Body of pancreas (tissue), 4 donors: ENCODE results near the gene PAFAH2. TPM values are rescaled to one million over a fixed set of nuclear protein-coding genes. Genes with fewer than 3 reads are reported as not detected.

Experiments
- ATAC-seq: fragments of 150-250 bp; one replicate; pipeline ENCODE4 v1.9.1; 2016
- DNase-seq, 4 donors: peaks; one replicate each; pipeline ENCODE4 v3.0.0-alpha.2; 2019
- H3K27ac ChIP-seq, 4 donors: fragments of 200-600 bp; sonication (generic); 1 replicate in 3 of 4; 2 replicates in 1 of 4; pipeline versions ENCODE4 v1.5.1 to v1.6.1; 2016 to 2019; ENCODE audit warnings: mild to moderate bottlenecking in 1 of 4, mixed read lengths in 1 of 4, moderate library complexity in 1 of 4
- H3K27me3 ChIP-seq, 2 donors: fragments of 200-600 bp; sonication (generic); one replicate each; pipeline ENCODE4 v1.6.0; 2016; ENCODE audit warnings: mild to moderate bottlenecking in 1 of 2
- H3K36me3 ChIP-seq, 2 donors: fragments of 200-600 bp; sonication (generic); replicated peaks in 1 of 2; 2 replicates each; pipeline ENCODE4 v1.5.1; 2016; ENCODE audit warnings: low read depth in 2 of 2; ENCODE audit not compliant: insufficient read depth in 1 of 2
- H3K4me1 ChIP-seq: fragments of 200-600 bp; sonication (generic); one replicate; pipeline ENCODE4 v1.6.0; 2016
- H3K4me3 ChIP-seq, 2 donors: fragments of 200-600 bp; sonication (generic); 1 replicate in 1 of 2; 2 replicates in 1 of 2; pipeline ENCODE4 v1.5.1; 2016 to 2019
- H3K9me3 ChIP-seq, 3 donors: fragments of 200-600 bp; sonication (generic); 1 replicate in 2 of 3; 2 replicates in 1 of 3; pipeline ENCODE4 v1.5.1; 2016
- CTCF ChIP-seq, 7 experiments: fragments of 450-650 bp in 4 of 7; fragments of 200-600 bp in 3 of 7; sonication (generic) in 3 of 7; IDR thresholded peaks; one replicate each; pipeline ENCODE4 v1.5.1; 2016 to 2019; ENCODE audit warnings: antibody characterized with exemption in 7 of 7
- POLR2A ChIP-seq, 3 donors: fragments of 450-650 bp; IDR thresholded peaks; one replicate each; pipeline ENCODE4 v1.6.1; 2016; ENCODE audit warnings: antibody characterized with exemption in 3 of 3, mild to moderate bottlenecking in 2 of 3
- WGBS, 2 donors: methylation state at CpG; one replicate each; pipeline ENCODE4 v1.1.5; 2017; 5-methylcytosine and 5-hydroxymethylcytosine counted together
- intact Hi-C: fragments of 100-400 bp; cut with DNase I; formaldehyde crosslinking; loops from one replicate; pipeline ENCODE4 v1.15.1; 2023
- total RNA-seq, 2 donors: library from RNA; depleted of rRNA; stranded (reverse); fragments of >200 nt; gene quantifications; one replicate each; pipeline ENCODE4 v1.1.0, GENCODE V29; 2016

PAFAH2 gene
- total RNA-seq, 2 donors from 2014 or later: 14.8 to 46.4 TPM

GRCh38 chr1:25973610-25974321, 24.1 kb downstream of the PAFAH2 start:
- intact Hi-C loops: no loop called here
- peaks cover 0 to 6% of the 10 kb centered on the region in 2 donors for H3K36me3 ChIP-seq
- WGBS, 2 donors: 88% methylated on average over 6 of the region's 6 CpGs
- H3K4me1 ChIP-seq: no peaks in the 10 kb centered on the region
- TF ChIP-seq CTCF (IDR thresholded peaks at IDR 0.05) (no peak), POLR2A (IDR thresholded peaks at IDR 0.05) (no peak)
- ATAC-seq (no peak), DNase-seq (no peak)
- H3K4me3 ChIP-seq: no peak overlapping the region
- no peaks in the 10 kb centered on the region for H3K9me3 ChIP-seq
- H3K27me3 ChIP-seq: no peaks in the 10 kb centered on the region
- no peak overlapping the region for H3K27ac ChIP-seq

GRCh38 chr1:25971811-25972180, 26.1 kb downstream of the PAFAH2 start:
- peaks cover 0 to 6% of the 10 kb centered on the region in 2 donors for H3K36me3 ChIP-seq
- DNase-seq (no peak), ATAC-seq (no peak)
- no peaks in the 10 kb centered on the region for H3K27me3 ChIP-seq
- intact Hi-C loops: no loop called here
- TF ChIP-seq CTCF (IDR thresholded peaks at IDR 0.05) (no peak), POLR2A (IDR thresholded peaks at IDR 0.05) (no peak)
- H3K4me1 ChIP-seq: no peaks in the 10 kb centered on the region
- WGBS, 2 donors: 77 to 90% methylated on average over 1 of the region's 1 CpG
- no peak overlapping the region for H3K4me3 ChIP-seq
- H3K27ac ChIP-seq: no peak overlapping the region
- no peaks in the 10 kb centered on the region for H3K9me3 ChIP-seq

DNA sequence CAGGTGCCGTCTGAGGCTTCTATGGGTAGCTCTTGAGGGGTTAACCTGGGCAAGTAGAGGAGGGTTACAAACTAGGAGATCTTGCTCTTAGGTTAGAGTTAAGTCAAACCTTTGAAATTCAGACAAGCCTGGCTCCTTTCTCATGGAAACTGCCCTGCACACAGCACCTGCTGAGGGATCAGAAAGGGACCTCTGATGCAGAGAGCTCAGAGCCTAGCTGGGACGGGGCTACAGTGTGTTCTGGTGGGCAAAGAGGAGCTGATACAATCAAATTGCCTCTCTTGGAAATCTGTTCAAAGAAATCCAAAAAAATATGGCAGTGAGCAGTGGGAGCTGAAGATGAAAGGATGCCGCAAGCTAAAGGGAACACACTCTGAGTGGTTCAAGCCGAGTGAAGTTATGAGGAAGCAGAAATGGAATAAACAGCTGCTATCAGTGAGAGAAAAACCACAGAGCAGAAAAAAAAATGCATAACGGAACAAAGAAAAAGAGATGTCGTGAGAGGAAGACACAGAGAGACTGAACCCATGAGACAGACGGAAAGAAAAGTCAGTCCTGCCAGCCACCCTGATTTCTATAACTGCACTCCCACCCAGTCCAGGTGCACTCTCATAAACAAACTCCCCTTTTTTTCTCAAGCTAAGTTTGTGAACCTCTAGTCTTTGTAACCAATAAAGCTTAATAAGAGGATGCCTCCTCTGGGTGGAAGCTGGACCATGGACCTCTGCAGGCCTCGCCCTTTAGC, 26.6 kb downstream of the PAFAH2 start:
- ATAC-seq: no peak
- peaks cover 0 to 6% of the 10 kb centered on the region in 2 donors for H3K36me3 ChIP-seq
- TF ChIP-seq POLR2A (IDR thresholded peaks at IDR 0.05) (no peak), CTCF (IDR thresholded peaks at IDR 0.05) (no peak)
- DNase-seq: no peak
- no peaks in the 10 kb centered on the region for H3K9me3 ChIP-seq
- intact Hi-C loops: no loop called here
- no peaks in the 10 kb centered on the region for H3K4me1 ChIP-seq
- 72 to 85% methylated on average over 8 of the region's 8 CpGs for WGBS, 2 donors
- no peaks in the 10 kb centered on the region for H3K27me3 ChIP-seq
- H3K4me3 ChIP-seq: no peak overlapping the region
- H3K27ac ChIP-seq: no peak overlapping the region

GRCh38 chr1:25967308-25967707, 30.6 kb downstream of the PAFAH2 start:
- intact Hi-C loops: no loop called here
- H3K27me3 ChIP-seq: no peaks in the 10 kb centered on the region
- H3K9me3 ChIP-seq: no peaks in the 10 kb centered on the region
- H3K4me3 ChIP-seq: no peak overlapping the region
- no peaks in the 10 kb centered on the region for H3K4me1 ChIP-seq
- no peak overlapping the region for H3K27ac ChIP-seq
- DNase-seq: no peak
- no peak for ATAC-seq
- peaks cover 0 to 2% of the 10 kb centered on the region in 2 donors for H3K36me3 ChIP-seq
- TF ChIP-seq CTCF (IDR thresholded peaks at IDR 0.05): no peak
- TF ChIP-seq POLR2A (IDR thresholded peaks at IDR 0.05): no peak
- 95 to 97% methylated on average over 3 of the region's 3 CpGs for WGBS, 2 donors
